Measurements from ENCODE around the gene POLD2.

The POLD2 gene

DNA sequence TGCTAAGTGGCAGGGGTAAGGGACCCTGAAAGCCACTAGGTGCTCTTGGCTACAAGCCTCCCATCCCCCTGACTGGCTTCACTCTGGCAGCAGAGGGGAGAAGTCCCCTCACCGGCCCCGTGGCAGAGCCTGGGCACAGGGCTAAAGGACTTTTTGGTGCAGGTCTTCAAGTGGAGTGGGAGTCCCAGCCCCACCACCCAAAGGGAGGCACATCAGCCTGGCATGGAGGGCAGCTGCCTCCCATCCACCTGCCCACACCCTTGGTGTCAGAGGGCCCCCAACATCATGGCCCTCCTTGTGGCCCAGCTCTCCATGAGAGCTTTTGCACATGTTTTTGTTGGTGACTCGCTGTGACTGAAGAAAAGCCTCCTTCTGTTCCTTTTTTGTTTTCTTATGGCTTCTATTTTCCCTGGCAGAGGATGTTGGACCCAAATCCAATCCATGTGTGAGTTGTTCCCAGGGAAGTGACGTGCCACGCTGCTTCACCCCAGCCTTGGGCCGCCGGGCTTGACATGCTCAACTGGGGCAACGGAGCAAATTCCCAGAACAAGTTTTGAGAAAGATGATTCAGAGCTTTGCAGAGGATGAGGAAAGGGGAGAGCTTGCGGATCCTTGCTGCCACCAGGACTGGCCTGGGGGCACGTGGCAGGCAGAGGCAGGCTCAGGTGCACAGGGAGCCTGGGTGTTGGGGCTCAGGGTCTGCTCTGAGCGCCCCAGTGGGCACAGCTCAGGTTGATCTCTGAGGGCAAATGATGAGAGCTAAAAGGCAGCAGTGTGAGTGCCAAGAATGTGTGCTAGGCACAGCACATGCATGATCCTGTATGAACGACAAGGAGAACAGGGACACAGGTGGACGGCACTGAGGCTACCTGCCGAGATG, 21.1 kb downstream of the POLD2 start:
- no peak overlapping the region for H3K9ac ChIP-seq (ENCODE audit: low read depth, low read length)
- no peaks in the 10 kb centered on the region for H3K27me3 ChIP-seq (ENCODE audit: control insufficient read depth, insufficient read depth, low read length)
- peaks cover 40% of the 10 kb centered on the region for H3K4me1 ChIP-seq (ENCODE audit: control insufficient read depth, insufficient read depth, low read length)
- no peak overlapping the region for H3K4me2 ChIP-seq (ENCODE audit: low read length)
- no peak overlapping the region for H3K4me3 ChIP-seq (ENCODE audit: low read length)
- no peaks in the 10 kb centered on the region for H3K9me3 ChIP-seq (replicated peaks; ENCODE audit: low read length)
- no peaks in the 10 kb centered on the region for H3K36me3 ChIP-seq (ENCODE audit: insufficient read depth, low read length)

DNA sequence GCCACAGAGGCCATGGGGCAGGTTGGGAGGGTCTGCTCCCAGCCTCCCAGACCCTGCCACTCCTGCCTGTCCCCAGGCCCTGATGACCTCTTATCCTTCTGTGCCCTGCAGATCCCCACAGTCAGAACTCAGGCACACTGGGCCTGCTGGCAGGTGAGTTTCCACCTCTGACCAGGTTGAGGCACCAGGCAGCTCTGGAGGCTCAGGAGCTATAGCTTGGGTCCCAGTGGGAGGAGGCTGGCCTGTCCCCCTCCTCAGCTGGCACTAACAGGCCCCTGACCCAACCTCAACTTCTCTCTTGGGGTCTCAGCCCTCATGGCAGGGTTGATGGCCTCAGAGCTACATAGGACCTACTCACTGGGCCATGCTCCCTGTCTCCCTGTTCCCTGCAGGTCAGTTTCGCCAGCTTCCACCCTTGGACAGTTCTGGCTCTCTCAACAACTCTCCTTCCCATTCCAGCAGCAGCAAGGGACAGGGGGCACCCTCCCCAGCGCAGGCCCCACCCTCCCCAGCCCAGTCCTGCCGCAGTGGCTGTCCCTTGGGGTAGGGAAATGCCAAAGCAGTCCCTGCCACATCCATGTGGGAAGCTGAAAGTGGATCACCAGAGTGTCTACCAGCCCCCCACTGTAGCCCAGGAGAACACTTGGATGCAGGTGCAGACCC, 21.9 kb downstream of the POLD2 start:
- Histone ChIP-seq H3K4me2 (ENCODE audit: low read length) (no peak overlapping the region), H3K4me3 (ENCODE audit: low read length) (no peak overlapping the region), H3K9ac (ENCODE audit: low read depth, low read length) (no peak overlapping the region), H3K9me3 (replicated peaks; ENCODE audit: low read length) (no peaks in the 10 kb centered on the region), H3K27me3 (ENCODE audit: control insufficient read depth, insufficient read depth, low read length) (no peaks in the 10 kb centered on the region), H3K4me1 (ENCODE audit: control insufficient read depth, insufficient read depth, low read length) (peaks cover 40% of the 10 kb centered on the region), H3K36me3 (ENCODE audit: insufficient read depth, low read length) (no peaks in the 10 kb centered on the region)

DNA sequence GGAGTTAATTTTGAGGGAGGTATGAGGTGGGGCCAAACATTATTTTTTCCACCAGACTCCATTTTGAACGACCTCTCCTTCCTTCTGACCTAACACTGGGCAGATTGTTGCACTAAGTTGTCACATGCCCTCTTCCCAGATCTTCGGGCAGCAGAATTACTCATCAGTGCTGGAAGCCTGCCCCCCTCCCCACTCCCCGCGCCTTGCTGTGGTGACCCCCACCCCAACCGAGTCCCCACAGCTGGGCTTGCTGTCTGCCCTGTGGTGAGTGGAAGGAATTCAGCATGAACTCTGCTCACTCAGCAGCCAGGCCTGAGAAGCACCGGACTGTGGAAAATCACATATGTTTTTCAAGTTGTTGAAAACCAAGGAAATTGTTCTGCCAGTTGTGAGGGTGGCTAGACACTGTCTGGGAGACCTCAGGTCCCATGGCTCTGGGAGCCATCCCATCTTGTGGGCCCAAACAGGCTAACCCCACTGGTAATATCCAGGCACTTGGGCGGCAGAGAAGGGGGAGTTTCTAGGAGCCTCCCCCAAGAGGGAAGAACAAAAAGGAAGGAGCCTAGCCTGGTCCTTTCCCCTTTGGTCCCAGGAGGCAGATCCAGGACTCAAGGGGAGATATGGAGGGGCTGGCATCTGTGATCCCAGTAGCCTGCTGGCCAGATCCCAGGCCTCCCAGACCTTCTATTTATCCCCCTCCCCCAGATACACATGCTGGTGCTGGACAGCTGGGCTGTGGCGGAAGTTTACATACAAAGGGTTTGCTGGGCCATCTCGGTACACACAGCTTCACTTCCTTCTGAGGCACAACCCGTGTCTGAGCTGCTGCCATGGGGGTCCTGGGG, 22.7 kb downstream of the POLD2 start:
- peak overlapping the region; percentile 48 for H3K9ac ChIP-seq (ENCODE audit: low read depth, low read length)

GRCh38 chr7:44099669-44100068, 23.7 kb downstream of the POLD2 start:
- Histone ChIP-seq H3K4me3 (ENCODE audit: low read length) (no peak overlapping the region), H3K36me3 (ENCODE audit: insufficient read depth, low read length) (no peaks in the 10 kb centered on the region), H3K9ac (ENCODE audit: low read depth, low read length) (no peak overlapping the region), H3K4me1 (ENCODE audit: control insufficient read depth, insufficient read depth, low read length) (peaks cover 28% of the 10 kb centered on the region), H3K27me3 (ENCODE audit: control insufficient read depth, insufficient read depth, low read length) (no peaks in the 10 kb centered on the region), H3K9me3 (replicated peaks; ENCODE audit: low read length) (no peaks in the 10 kb centered on the region), H3K4me2 (ENCODE audit: low read length) (no peak overlapping the region)

More for the DNA sequence above, 22.7 kb downstream of the POLD2 start:
- Histone ChIP-seq H3K27me3 (ENCODE audit: control insufficient read depth, insufficient read depth, low read length) (no peaks in the 10 kb centered on the region), H3K4me2 (ENCODE audit: low read length) (no peak overlapping the region), H3K36me3 (ENCODE audit: insufficient read depth, low read length) (no peaks in the 10 kb centered on the region), H3K9me3 (replicated peaks; ENCODE audit: low read length) (no peaks in the 10 kb centered on the region), H3K4me3 (ENCODE audit: low read length) (no peak overlapping the region), H3K4me1 (ENCODE audit: control insufficient read depth, insufficient read depth, low read length) (peaks cover 36% of the 10 kb centered on the region)

DNA sequence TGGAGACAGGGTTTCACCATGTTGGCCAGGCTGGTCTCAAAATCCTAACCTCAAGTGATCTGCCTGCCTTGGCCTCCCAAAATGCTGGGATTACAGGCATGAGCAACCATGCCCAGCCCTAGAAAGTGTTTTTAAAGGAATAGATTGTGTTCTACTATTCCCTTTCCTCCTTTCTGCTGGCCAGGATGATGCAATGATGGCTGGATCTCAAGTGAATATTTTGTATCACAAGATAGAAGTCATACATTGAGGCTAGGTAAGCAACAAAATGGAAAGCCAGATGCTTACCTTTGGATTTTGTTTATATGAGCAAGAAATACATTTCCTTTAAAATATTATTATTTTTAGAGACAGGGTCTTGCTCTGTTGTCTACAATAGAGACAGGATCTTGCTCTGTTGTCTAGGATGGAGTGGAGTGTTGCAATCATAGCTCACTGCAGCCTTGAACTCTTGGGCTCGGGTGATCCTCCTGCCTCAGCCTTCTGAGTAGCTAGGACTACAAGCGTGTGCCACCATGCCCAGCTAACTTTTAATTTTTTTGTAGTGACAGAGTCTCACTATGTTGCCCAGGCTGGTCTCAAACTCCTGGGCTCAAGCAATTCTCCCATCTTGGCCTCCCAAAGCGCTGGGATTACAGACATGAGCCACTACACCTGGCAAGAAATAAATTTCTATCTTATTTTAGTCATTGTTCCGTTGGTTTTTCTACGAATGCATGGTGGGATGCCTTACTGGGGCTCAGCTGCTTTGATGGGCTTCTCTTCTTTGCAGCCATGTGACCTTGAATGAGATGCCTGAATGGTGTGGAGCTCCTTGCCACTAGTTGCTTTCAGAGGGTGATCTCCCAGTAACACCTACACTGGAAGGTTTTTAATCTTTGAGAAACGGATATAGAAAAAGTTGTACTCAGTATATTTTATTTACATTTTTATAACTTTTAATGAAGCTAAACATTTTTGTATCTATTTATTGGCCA, 25.0 kb downstream of the POLD2 start:
- no peaks in the 10 kb centered on the region for H3K27me3 ChIP-seq (ENCODE audit: control insufficient read depth, insufficient read depth, low read length)
- H3K9me3 ChIP-seq (replicated peaks; ENCODE audit: low read length) = no peaks in the 10 kb centered on the region
- no peaks in the 10 kb centered on the region for H3K36me3 ChIP-seq (ENCODE audit: insufficient read depth, low read length)
- H3K4me1 ChIP-seq (ENCODE audit: control insufficient read depth, insufficient read depth, low read length) = peaks cover 28% of the 10 kb centered on the region
- no peak overlapping the region for H3K4me3 ChIP-seq (ENCODE audit: low read length)
- H3K9ac ChIP-seq (ENCODE audit: low read depth, low read length) = no peak overlapping the region
- H3K4me2 ChIP-seq (ENCODE audit: low read length) = no peak overlapping the region

GRCh38 chr7:44097064-44097932, 26.1 kb downstream of the POLD2 start:
- no peak overlapping the region for H3K9ac ChIP-seq (ENCODE audit: low read depth, low read length)
- H3K36me3 ChIP-seq (ENCODE audit: insufficient read depth, low read length) = no peaks in the 10 kb centered on the region
- H3K4me2 ChIP-seq (ENCODE audit: low read length) = no peak overlapping the region
- H3K9me3 ChIP-seq (replicated peaks; ENCODE audit: low read length) = no peaks in the 10 kb centered on the region
- H3K4me3 ChIP-seq (ENCODE audit: low read length) = no peak overlapping the region
- H3K27me3 ChIP-seq (ENCODE audit: control insufficient read depth, insufficient read depth, low read length) = no peaks in the 10 kb centered on the region
- H3K4me1 ChIP-seq (ENCODE audit: control insufficient read depth, insufficient read depth, low read length) = peaks cover 23% of the 10 kb centered on the region

DNA sequence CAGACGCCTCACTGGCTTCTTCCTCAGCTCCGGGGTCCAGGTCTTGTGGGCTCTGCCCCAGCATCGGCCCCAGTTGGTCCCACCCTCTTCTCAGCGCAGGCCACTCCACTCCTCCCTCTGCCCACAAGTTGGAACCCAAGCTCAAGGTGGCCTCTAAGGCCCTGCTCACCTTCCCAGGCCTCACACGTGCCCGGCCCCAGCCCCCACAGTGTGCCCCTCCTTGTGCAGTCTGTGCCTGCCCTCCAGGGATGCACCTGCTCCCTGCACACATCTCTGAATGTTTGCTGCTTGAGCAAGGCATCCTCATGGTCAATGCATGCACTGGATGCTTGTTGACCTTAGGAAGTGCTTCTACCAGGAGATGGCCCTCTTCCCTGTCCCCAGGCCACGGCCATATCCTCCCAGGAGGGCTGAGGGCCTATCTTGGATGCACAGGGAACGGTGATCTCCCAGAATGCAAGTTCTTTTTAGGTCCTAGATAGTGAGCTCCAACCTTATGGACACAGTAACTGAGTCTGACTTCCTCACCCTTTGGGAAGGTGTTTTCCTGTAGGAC, 26.9 kb downstream of the POLD2 start:
- Histone ChIP-seq H3K4me2 (ENCODE audit: low read length) (no peak overlapping the region), H3K4me1 (ENCODE audit: control insufficient read depth, insufficient read depth, low read length) (peaks cover 14% of the 10 kb centered on the region), H3K9ac (ENCODE audit: low read depth, low read length) (no peak overlapping the region)

GRCh38 chr7:44095781-44096180, 27.6 kb downstream of the POLD2 start:
- Histone ChIP-seq H3K9me3 (replicated peaks; ENCODE audit: low read length) (no peaks in the 10 kb centered on the region), H3K4me2 (ENCODE audit: low read length) (no peak overlapping the region), H3K9ac (ENCODE audit: low read depth, low read length) (no peak overlapping the region), H3K4me3 (ENCODE audit: low read length) (no peak overlapping the region), H3K4me1 (ENCODE audit: control insufficient read depth, insufficient read depth, low read length) (peaks cover 10% of the 10 kb centered on the region), H3K36me3 (ENCODE audit: insufficient read depth, low read length) (no peaks in the 10 kb centered on the region), H3K27me3 (ENCODE audit: control insufficient read depth, insufficient read depth, low read length) (no peaks in the 10 kb centered on the region)

More for the DNA sequence above, 26.9 kb downstream of the POLD2 start:
- Histone ChIP-seq H3K27me3 (ENCODE audit: control insufficient read depth, insufficient read depth, low read length) (no peaks in the 10 kb centered on the region), H3K9me3 (replicated peaks; ENCODE audit: low read length) (no peaks in the 10 kb centered on the region), H3K4me3 (ENCODE audit: low read length) (no peak overlapping the region), H3K36me3 (ENCODE audit: insufficient read depth, low read length) (no peaks in the 10 kb centered on the region)

DNA sequence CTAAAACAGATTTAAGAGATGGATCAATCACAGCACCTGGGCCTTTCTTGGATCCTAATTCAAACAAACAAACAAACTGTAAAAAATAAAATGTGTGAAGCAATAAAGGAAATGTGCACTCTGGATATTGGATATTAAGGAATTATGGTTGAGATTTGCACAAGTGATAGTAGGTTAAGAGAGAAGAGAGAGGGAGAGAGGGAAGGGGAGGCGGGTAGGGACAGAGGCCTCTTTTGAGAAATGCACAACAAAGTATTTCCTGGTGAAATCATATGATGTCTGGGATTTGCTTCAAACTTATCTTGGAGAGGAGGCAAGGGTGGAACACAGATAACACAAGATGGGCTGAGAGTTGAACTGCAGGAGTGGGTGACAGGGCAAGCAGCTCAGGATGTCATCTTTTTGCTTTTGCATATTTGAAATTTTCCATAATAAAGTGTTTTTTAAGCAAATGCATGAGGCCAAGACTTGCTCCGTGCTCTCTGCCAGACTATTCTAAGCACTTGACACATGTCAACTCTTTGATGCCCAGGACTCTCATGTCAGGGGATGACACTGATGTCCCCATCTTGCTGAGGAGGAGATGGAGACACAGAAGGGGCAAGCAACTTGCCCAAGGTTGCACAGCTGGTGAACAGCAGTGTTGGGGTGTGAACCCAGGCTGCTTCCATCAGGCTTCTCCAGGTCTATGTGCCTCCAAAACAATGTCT, 28.3 kb downstream of the POLD2 start:
- no peak overlapping the region for H3K4me3 ChIP-seq (ENCODE audit: low read length)
- no peaks in the 10 kb centered on the region for H3K36me3 ChIP-seq (ENCODE audit: insufficient read depth, low read length)
- peaks cover 3% of the 10 kb centered on the region for H3K4me1 ChIP-seq (ENCODE audit: control insufficient read depth, insufficient read depth, low read length)
- no peak overlapping the region for H3K4me2 ChIP-seq (ENCODE audit: low read length)
- no peaks in the 10 kb centered on the region for H3K27me3 ChIP-seq (ENCODE audit: control insufficient read depth, insufficient read depth, low read length)
- no peaks in the 10 kb centered on the region for H3K9me3 ChIP-seq (replicated peaks; ENCODE audit: low read length)
- H3K9ac ChIP-seq (ENCODE audit: low read depth, low read length) = no peak overlapping the region

All from skeletal muscle satellite cell (primary cell).